GM21576 (cell line): Measurements from ENCODE around the gene AKR7A3.
"Not testable (repeated sequence)": the region's sequence is repeated elsewhere in the genome, so short reads cannot be mapped to it uniquely, and the experiment has no call there.

Experiments used
- ATAC-seq: cut with Tn5 transposase; IDR thresholded peaks from one replicate; pipeline ENCODE4 v1.9.1; 2021; ENCODE audit warnings: mild to moderate bottlenecking, moderate library complexity; ENCODE audit not compliant: unreplicated experiment

Gene AKR7A3

GRCh38 chr1:19288324-19289241, at the start of gene AKR7A3:
TSS of gene AKR7A3 (minus strand) at chr1:19288770. CDS start at chr1:19288709, 61 bp downstream.
- not testable (repeated sequence) for ATAC-seq

GRCh38 chr1:19338323-19338762, 49.8 kb upstream of the AKR7A3 start:
- ATAC-seq: no peak

GRCh38 chr1:19337289-19337688, 48.7 kb upstream of the AKR7A3 start:
- ATAC-seq: no peak

GRCh38 chr1:19336543-19336942, 48.0 kb upstream of the AKR7A3 start:
- ATAC-seq: no peak

GRCh38 chr1:19333587-19334354, 45.2 kb upstream of the AKR7A3 start:
- ATAC-seq: no peak

GRCh38 chr1:19332832-19333231, 44.3 kb upstream of the AKR7A3 start:
- no peak for ATAC-seq

- ATAC-seq: no peak
Observed at GRCh38 chr1:19331262-19331878, 42.8 kb upstream of the AKR7A3 start.

- no peak for ATAC-seq
Observed at GRCh38 chr1:19330449-19331135, 42.0 kb upstream of the AKR7A3 start.

GRCh38 chr1:19329611-19330010, 41.0 kb upstream of the AKR7A3 start:
- ATAC-seq: no peak

GRCh38 chr1:19329188-19329587, 40.6 kb upstream of the AKR7A3 start:
- ATAC-seq: no peak

- no peak for ATAC-seq
Observed at GRCh38 chr1:19328486-19328885, 39.9 kb upstream of the AKR7A3 start.

GRCh38 chr1:19327736-19328135, 39.2 kb upstream of the AKR7A3 start:
- no peak for ATAC-seq

- no peak for ATAC-seq
Observed at GRCh38 chr1:19327301-19327700, 38.7 kb upstream of the AKR7A3 start.

GRCh38 chr1:19326748-19327065, 38.1 kb upstream of the AKR7A3 start:
- no peak for ATAC-seq

GRCh38 chr1:19325958-19326747, 37.6 kb upstream of the AKR7A3 start:
- no peak for ATAC-seq

GRCh38 chr1:19325368-19325957, 36.9 kb upstream of the AKR7A3 start:
- ATAC-seq: no peak

GRCh38 chr1:19324665-19324990, 36.1 kb upstream of the AKR7A3 start:
- ATAC-seq: no peak

- no peak for ATAC-seq
Observed at GRCh38 chr1:19323987-19324664, 35.6 kb upstream of the AKR7A3 start.

GRCh38 chr1:19322481-19322880, 33.9 kb upstream of the AKR7A3 start:
- no peak for ATAC-seq
